GM23338 (cell line): ENCODE data around the gene CCDC30. TPM values are rescaled to one million over a fixed set of nuclear protein-coding genes. Genes with fewer than 3 reads are reported as not detected.
A peak's percentile ranks its signal among the peaks of the same experiment; 100 is the strongest.

ENCODE experiments used
- ATAC-seq: fragments of 200-7000 bp; cut with Tn5 transposase; 3 replicates; pipeline ENCODE4 v1.9.1; 2020
- DNase-seq: peaks from one replicate; pipeline ENCODE4 v3.0.0-alpha.2; 2015; ENCODE audit warnings: low spot score
- H2AFZ ChIP-seq: fragments of 200-600 bp; sonication (generic); 2 replicates; pipeline ENCODE4 v1.8.0; 2016; ENCODE audit warnings: antibody characterized with exemption, mild to moderate bottlenecking, moderate library complexity
- H3F3A ChIP-seq: fragments of 200-600 bp; sonication (generic); replicated peaks from 2 replicates; pipeline ENCODE4 v1.8.0; 2017; ENCODE audit warnings: antibody characterized with exemption, mixed run types, low read depth
- H3K27ac ChIP-seq: fragments of 200-600 bp; sonication (generic); 2 replicates; pipeline ENCODE4 v1.6.1; 2016; ENCODE audit warnings: low read depth
- H3K27me3 ChIP-seq: fragments of 200-600 bp; sonication (generic); 2 replicates; pipeline ENCODE4 v1.8.0; 2016; ENCODE audit warnings: mild to moderate bottlenecking, mixed run types, moderate library complexity; ENCODE audit not compliant: insufficient read depth
- H3K36me3 ChIP-seq: fragments of 200-600 bp; sonication (generic); 2 replicates; pipeline ENCODE4 v1.8.0; 2016; ENCODE audit warnings: mild to moderate bottlenecking; ENCODE audit not compliant: insufficient read depth
- H3K4me1 ChIP-seq: fragments of 200-600 bp; sonication (generic); 2 replicates; pipeline ENCODE4 v1.8.0; 2016; ENCODE audit warnings: mild to moderate bottlenecking, moderate library complexity; ENCODE audit not compliant: insufficient read depth
- H3K4me2 ChIP-seq: fragments of 200-600 bp; sonication (generic); 2 replicates; pipeline ENCODE4 v1.7.1; 2017; ENCODE audit warnings: mixed run types
- H3K4me3 ChIP-seq: fragments of 200-600 bp; sonication (generic); 2 replicates; pipeline ENCODE4 v1.6.1; 2016; ENCODE audit warnings: mixed run types
- H3K79me2 ChIP-seq: fragments of 200-600 bp; sonication (generic); replicated peaks from 2 replicates; pipeline ENCODE4 v1.8.0; 2017; ENCODE audit warnings: mild to moderate bottlenecking; ENCODE audit not compliant: insufficient read depth
- H3K9me2 ChIP-seq: fragments of 200-600 bp; sonication (generic); 2 replicates; pipeline ENCODE4 v1.8.0; 2017; ENCODE audit not compliant: insufficient read depth
- H4K20me1 ChIP-seq: fragments of 200-600 bp; sonication (generic); replicated peaks from 2 replicates; pipeline ENCODE4 v1.8.0; 2017; ENCODE audit warnings: mild to moderate bottlenecking; ENCODE audit not compliant: insufficient read depth
- H3K27ac Mint-ChIP-seq: 2 replicates; pipeline ENCODE4 v1.8.0; 2020; ENCODE audit warnings: inconsistent platforms, mild to moderate bottlenecking, moderate library complexity, mixed read lengths
- H3K27me3 Mint-ChIP-seq: 3 replicates; pipeline ENCODE4 v1.8.0; 2022; ENCODE audit warnings: low read depth, mild to moderate bottlenecking, moderate library complexity, mixed read lengths, inconsistent platforms; ENCODE audit not compliant: insufficient read depth, poor library complexity
- H3K36me3 Mint-ChIP-seq: 3 replicates; pipeline ENCODE4 v1.8.0; 2021; ENCODE audit warnings: low read depth, mild to moderate bottlenecking, inconsistent platforms, moderate library complexity, mixed read lengths
- H3K4me1 Mint-ChIP-seq: 3 replicates; pipeline ENCODE4 v1.8.0; 2020; ENCODE audit warnings: mild to moderate bottlenecking, inconsistent platforms, mixed read lengths
- H3K4me3 Mint-ChIP-seq: 3 replicates; pipeline ENCODE4 v1.8.0; 2021; ENCODE audit warnings: moderate library complexity, mild to moderate bottlenecking, inconsistent platforms, mixed read lengths
- H3K9me3 Mint-ChIP-seq: 3 replicates; pipeline ENCODE4 v1.8.0; 2020; ENCODE audit warnings: moderate library complexity, mild to moderate bottlenecking, inconsistent platforms, mixed read lengths
- CREB1 ChIP-seq: fragments of 250-450 bp; sonication (Bioruptor Pico); IDR thresholded peaks from 2 replicates; pipeline ENCODE4 v1.5.0; 2020; ENCODE audit warnings: low read depth, mild to moderate bottlenecking, moderate library complexity
- EZH2phosphoT487 ChIP-seq: fragments of 200-600 bp; sonication (generic); IDR thresholded peaks from one replicate; pipeline ENCODE4 v1.8.1; 2018; ENCODE audit warnings: antibody characterized with exemption; ENCODE audit not compliant: unreplicated experiment
- JUNB ChIP-seq: IDR thresholded peaks from one replicate; pipeline ENCODE4 v1.6.1; 2016; ENCODE audit warnings: antibody characterized with exemption; ENCODE audit not compliant: unreplicated experiment
- POLR2AphosphoS5 ChIP-seq: IDR thresholded peaks from 2 replicates; pipeline ENCODE4 v1.6.1; 2016; ENCODE audit warnings: antibody characterized with exemption, low read depth
- STAT1 ChIP-seq: IDR thresholded peaks from one replicate; pipeline ENCODE4 v1.6.1; 2016; ENCODE audit warnings: antibody characterized with exemption; ENCODE audit not compliant: unreplicated experiment
- ZNF114 ChIP-seq: fragments of 250-450 bp; sonication (Bioruptor Pico); IDR thresholded peaks from 2 replicates; pipeline ENCODE4 v1.5.0; 2020; ENCODE audit warnings: mild to moderate bottlenecking, moderate library complexity
- polyA plus RNA-seq: library from polyadenylated mRNA; unstranded; fragments of >200 nt; fragmentation: Nextera tagmentation; extraction: Ambion mirVana; gene quantifications from 2 replicates; pipeline ENCODE4 v1.2.1, GENCODE V29; 2016
- total RNA-seq: library from RNA; depleted of rRNA; stranded (reverse); fragments of >200 nt; shearing (Covaris generic); gene quantifications from 2 replicates; pipeline ENCODE4 v1.2.3, GENCODE V29; 2014
- TF ChIP-seq, protein P1 (sequence below): fragments of 250-450 bp; sonication (Bioruptor Pico); IDR thresholded peaks from 2 replicates; pipeline ENCODE4 v1.5.0; 2020; ENCODE audit warnings: mild to moderate bottlenecking, moderate library complexity
- TF ChIP-seq, protein P2 (sequence below): IDR thresholded peaks from one replicate; pipeline ENCODE4 v1.6.1; 2018; ENCODE audit warnings: antibody characterized with exemption; ENCODE audit not compliant: unreplicated experiment

Gene CCDC30
- total and polyA plus RNA-seq, 2 experiments from 2014 or later, result 0.56 to 1.8 TPM

DNA sequence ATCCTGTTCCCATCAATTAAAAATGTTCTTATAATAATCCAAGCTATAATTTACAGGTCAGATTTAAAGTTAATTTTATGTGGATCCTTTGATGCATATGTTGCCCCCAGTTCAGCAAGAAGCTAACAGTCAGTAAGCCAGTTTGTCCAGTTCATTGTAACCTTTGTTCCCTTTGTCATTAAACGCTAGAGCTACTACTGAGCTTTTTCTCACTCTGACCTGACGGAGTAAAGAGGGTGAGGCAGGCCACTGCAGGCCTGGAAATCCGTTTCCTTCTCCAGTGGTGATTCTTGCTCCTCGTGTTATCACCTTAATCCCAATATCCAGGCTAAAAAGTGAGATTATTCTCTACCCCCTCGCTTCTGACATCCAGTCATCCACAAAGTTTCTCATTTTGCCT is 229.4 kb downstream of the CCDC30 start (continued):
- TF ChIP-seq, protein P1, sequence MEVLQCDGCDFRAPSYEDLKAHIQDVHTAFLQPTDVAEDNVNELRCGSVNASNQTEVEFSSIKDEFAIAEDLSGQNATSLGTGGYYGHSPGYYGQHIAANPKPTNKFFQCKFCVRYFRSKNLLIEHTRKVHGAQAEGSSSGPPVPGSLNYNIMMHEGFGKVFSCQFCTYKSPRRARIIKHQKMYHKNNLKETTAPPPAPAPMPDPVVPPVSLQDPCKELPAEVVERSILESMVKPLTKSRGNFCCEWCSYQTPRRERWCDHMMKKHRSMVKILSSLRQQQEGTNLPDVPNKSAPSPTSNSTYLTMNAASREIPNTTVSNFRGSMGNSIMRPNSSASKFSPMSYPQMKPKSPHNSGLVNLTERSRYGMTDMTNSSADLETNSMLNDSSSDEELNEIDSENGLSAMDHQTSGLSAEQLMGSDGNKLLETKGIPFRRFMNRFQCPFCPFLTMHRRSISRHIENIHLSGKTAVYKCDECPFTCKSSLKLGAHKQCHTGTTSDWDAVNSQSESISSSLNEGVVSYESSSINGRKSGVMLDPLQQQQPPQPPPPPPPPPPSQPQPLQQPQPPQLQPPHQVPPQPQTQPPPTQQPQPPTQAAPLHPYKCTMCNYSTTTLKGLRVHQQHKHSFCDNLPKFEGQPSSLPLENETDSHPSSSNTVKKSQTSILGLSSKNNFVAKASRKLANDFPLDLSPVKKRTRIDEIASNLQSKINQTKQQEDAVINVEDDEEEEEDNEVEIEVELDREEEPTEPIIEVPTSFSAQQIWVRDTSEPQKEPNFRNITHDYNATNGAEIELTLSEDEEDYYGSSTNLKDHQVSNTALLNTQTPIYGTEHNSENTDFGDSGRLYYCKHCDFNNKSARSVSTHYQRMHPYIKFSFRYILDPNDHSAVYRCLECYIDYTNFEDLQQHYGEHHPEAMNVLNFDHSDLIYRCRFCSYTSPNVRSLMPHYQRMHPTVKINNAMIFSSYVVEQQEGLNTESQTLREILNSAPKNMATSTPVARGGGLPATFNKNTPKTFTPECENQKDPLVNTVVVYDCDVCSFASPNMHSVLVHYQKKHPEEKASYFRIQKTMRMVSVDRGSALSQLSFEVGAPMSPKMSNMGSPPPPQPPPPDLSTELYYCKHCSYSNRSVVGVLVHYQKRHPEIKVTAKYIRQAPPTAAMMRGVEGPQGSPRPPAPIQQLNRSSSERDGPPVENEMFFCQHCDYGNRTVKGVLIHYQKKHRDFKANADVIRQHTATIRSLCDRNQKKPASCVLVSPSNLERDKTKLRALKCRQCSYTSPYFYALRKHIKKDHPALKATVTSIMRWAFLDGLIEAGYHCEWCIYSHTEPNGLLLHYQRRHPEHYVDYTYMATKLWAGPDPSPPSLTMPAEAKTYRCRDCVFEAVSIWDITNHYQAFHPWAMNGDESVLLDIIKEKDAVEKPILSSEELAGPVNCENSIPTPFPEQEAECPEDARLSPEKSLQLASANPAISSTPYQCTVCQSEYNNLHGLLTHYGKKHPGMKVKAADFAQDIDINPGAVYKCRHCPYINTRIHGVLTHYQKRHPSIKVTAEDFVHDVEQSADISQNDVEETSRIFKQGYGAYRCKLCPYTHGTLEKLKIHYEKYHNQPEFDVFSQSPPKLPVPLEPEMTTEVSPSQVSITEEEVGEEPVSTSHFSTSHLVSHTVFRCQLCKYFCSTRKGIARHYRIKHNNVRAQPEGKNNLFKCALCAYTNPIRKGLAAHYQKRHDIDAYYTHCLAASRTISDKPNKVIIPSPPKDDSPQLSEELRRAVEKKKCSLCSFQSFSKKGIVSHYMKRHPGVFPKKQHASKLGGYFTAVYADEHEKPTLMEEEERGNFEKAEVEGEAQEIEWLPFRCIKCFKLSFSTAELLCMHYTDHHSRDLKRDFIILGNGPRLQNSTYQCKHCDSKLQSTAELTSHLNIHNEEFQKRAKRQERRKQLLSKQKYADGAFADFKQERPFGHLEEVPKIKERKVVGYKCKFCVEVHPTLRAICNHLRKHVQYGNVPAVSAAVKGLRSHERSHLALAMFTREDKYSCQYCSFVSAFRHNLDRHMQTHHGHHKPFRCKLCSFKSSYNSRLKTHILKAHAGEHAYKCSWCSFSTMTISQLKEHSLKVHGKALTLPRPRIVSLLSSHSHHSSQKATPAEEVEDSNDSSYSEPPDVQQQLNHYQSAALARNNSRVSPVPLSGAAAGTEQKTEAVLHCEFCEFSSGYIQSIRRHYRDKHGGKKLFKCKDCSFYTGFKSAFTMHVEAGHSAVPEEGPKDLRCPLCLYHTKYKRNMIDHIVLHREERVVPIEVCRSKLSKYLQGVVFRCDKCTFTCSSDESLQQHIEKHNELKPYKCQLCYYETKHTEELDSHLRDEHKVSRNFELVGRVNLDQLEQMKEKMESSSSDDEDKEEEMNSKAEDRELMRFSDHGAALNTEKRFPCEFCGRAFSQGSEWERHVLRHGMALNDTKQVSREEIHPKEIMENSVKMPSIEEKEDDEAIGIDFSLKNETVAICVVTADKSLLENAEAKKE (CRISPR knock-in tag), result no peak
- no peak for TF ChIP-seq EZH2phosphoT487
- no peak for TF ChIP-seq JUNB
- no peak for TF ChIP-seq ZNF114

DNA sequence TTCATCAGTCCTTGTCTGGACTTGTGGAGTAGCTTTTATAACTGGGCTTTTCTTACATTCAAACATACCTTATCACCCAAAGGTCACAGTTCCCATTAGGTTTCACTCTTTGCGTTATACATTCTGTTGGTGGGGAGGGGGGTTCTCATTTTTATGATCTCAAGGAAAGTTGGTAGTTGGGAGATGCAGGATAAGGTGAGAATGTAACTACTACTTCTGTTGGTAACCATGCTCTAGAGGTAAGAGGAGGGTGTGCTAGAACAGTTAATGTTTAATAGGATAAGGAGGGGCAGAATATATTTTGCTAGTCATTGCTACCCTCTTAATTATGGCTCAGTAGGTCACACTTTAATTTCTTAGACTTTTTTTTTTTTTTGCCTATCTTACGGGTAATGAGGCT is 229.8 kb downstream of the CCDC30 start:
- ATAC-seq, result no peak
- Histone ChIP-seq H2AFZ (no peak overlapping the region), H3F3A (peaks cover 9% of the 10 kb centered on the region; the same call in 1 of the 2 replicates), H3K4me2 (0 out of 2 replicates have a peak overlapping the region, but pooled peaks have one; percentile 22), H3K4me1 (peaks cover 28% of the 10 kb centered on the region; the same call in 1 of the 2 replicates), H3K27me3 (no peaks in the 10 kb centered on the region), H3K27ac (peak overlapping the region; percentile 46; the same call in 1 of the 2 replicates), H4K20me1 (peaks cover 85% of the 10 kb centered on the region), H3K36me3 (peaks cover 43% of the 10 kb centered on the region), H3K79me2 (peaks cover 100% of the 10 kb centered on the region), H3K9me2 (no peaks in the 10 kb centered on the region), H3K4me3 (no peak overlapping the region)
- peaks cover 42% of the 10 kb centered on the region for H3K4me1 Mint-ChIP-seq
- no peak for DNase-seq
- H3K9me3 Mint-ChIP-seq, result no peaks in the 10 kb centered on the region
- peaks cover 58% of the 10 kb centered on the region for H3K36me3 Mint-ChIP-seq
- H3K4me3 Mint-ChIP-seq, result peak overlapping the region; percentile 20; the same call in 1 of the 3 replicates
- no peaks in the 10 kb centered on the region for H3K27me3 Mint-ChIP-seq
- H3K27ac Mint-ChIP-seq, result peak overlapping the region; percentile 54
- TF ChIP-seq, protein P2, sequence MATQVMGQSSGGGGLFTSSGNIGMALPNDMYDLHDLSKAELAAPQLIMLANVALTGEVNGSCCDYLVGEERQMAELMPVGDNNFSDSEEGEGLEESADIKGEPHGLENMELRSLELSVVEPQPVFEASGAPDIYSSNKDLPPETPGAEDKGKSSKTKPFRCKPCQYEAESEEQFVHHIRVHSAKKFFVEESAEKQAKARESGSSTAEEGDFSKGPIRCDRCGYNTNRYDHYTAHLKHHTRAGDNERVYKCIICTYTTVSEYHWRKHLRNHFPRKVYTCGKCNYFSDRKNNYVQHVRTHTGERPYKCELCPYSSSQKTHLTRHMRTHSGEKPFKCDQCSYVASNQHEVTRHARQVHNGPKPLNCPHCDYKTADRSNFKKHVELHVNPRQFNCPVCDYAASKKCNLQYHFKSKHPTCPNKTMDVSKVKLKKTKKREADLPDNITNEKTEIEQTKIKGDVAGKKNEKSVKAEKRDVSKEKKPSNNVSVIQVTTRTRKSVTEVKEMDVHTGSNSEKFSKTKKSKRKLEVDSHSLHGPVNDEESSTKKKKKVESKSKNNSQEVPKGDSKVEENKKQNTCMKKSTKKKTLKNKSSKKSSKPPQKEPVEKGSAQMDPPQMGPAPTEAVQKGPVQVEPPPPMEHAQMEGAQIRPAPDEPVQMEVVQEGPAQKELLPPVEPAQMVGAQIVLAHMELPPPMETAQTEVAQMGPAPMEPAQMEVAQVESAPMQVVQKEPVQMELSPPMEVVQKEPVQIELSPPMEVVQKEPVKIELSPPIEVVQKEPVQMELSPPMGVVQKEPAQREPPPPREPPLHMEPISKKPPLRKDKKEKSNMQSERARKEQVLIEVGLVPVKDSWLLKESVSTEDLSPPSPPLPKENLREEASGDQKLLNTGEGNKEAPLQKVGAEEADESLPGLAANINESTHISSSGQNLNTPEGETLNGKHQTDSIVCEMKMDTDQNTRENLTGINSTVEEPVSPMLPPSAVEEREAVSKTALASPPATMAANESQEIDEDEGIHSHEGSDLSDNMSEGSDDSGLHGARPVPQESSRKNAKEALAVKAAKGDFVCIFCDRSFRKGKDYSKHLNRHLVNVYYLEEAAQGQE, result no peak
- TF ChIP-seq CREB1 (CRISPR knock-in tag) (no peak), EZH2phosphoT487 (no peak), POLR2AphosphoS5 (no peak), STAT1 (no peak)
